Neural cell (in vitro differentiated cells): ENCODE results near the gene B3GALT4. TPM values are rescaled to one million over a fixed set of nuclear protein-coding genes. Genes with fewer than 3 reads are reported as not detected.

Source experiments
- H2AFZ ChIP-seq: fragments of 200-600, 300-800 bp; sonication (generic), shearing (Covaris generic); 2 replicates; pipeline ENCODE4 v1.6.0; 2014; ENCODE audit warnings: low read depth, mild to moderate bottlenecking, antibody characterized with exemption, low read length, moderate library complexity
- H3F3A ChIP-seq: fragments of 200-600 bp; shearing (Covaris generic); 2 replicates; pipeline ENCODE4 v1.6.1; 2016; ENCODE audit warnings: mild to moderate bottlenecking, moderate library complexity, mixed read lengths, antibody characterized with exemption, low read length; ENCODE audit not compliant: insufficient read depth, poor library complexity, severe bottlenecking
- H3K27ac ChIP-seq: fragments of 200-600, 300-800 bp; sonication (generic), shearing (Covaris generic); 2 replicates; pipeline ENCODE4 v1.5.1; 2014; ENCODE audit warnings: mild to moderate bottlenecking, low read length, moderate library complexity
- H3K27me3 ChIP-seq: fragments of 300-800, 200-600 bp; sonication (generic), shearing (Covaris generic); 2 replicates; pipeline ENCODE4 v1.6.0; 2014; ENCODE audit warnings: mild to moderate bottlenecking, low read depth, low read length, moderate library complexity; ENCODE audit not compliant: insufficient read depth
- H3K36me3 ChIP-seq: fragments of 300-800, 200-600 bp; sonication (generic), shearing (Covaris generic); 2 replicates; pipeline ENCODE4 v1.5.1; 2014; ENCODE audit warnings: mild to moderate bottlenecking, antibody characterized with exemption, low read length, moderate library complexity; ENCODE audit not compliant: insufficient read depth
- H3K4me2 ChIP-seq: fragments of 300-800, 200-600 bp; sonication (generic), shearing (Covaris generic); 2 replicates; pipeline ENCODE4 v1.6.0; 2014; ENCODE audit warnings: mild to moderate bottlenecking, low read length
- H3K4me3 ChIP-seq: fragments of 300-800, 200-600 bp; sonication (generic), shearing (Covaris generic); 2 replicates; pipeline ENCODE4 v1.5.1; 2014; ENCODE audit warnings: mild to moderate bottlenecking, low read length, moderate library complexity
- H3K79me2 ChIP-seq: fragments of 200-600 bp; shearing (Covaris generic); replicated peaks from 2 replicates; pipeline ENCODE4 v1.6.0; 2014; ENCODE audit warnings: mild to moderate bottlenecking, low read length, moderate library complexity; ENCODE audit not compliant: insufficient read depth
- H3K9ac ChIP-seq: fragments of 300-800, 200-600 bp; sonication (generic), shearing (Covaris generic); 2 replicates; pipeline ENCODE4 v1.6.1; 2016; ENCODE audit warnings: mild to moderate bottlenecking, low read length, mixed read lengths
- H3K9me2 ChIP-seq: fragments of 200-600 bp; shearing (Covaris generic); 2 replicates; pipeline ENCODE4 v1.6.1; 2016; ENCODE audit warnings: mild to moderate bottlenecking, low read length, mixed read lengths; ENCODE audit not compliant: insufficient read depth
- H3K9me3 ChIP-seq: fragments of 200-600, 300-800 bp; sonication (generic), shearing (Covaris generic); 2 replicates; pipeline ENCODE4 v1.6.1; 2016; ENCODE audit warnings: mild to moderate bottlenecking, mixed run types, low read length, moderate library complexity, mixed read lengths
- H4K20me1 ChIP-seq: fragments of 200-600 bp; shearing (Covaris generic); 2 replicates; pipeline ENCODE4 v1.6.1; 2016; ENCODE audit warnings: mild to moderate bottlenecking, mixed run types; ENCODE audit not compliant: insufficient read depth
- CTCF ChIP-seq: fragments of 450-650 bp; IDR thresholded peaks from 2 replicates; pipeline ENCODE4 v1.5.1; 2014; ENCODE audit warnings: antibody characterized with exemption, mild to moderate bottlenecking, moderate library complexity; ENCODE audit not compliant: poor library complexity, severe bottlenecking
- EP300 ChIP-seq: fragments of 450-650 bp; conservative IDR thresholded peaks from 2 replicates; pipeline ENCODE4 v1.6.1; 2014; ENCODE audit warnings: antibody characterized with exemption, mild to moderate bottlenecking, moderate library complexity; ENCODE audit not compliant: poor library complexity, severe bottlenecking
- EZH2 ChIP-seq: fragments of 200-600, 300-800 bp; shearing (Covaris generic), sonication (generic); IDR thresholded peaks from 2 replicates; pipeline ENCODE4 v1.6.1; 2014; ENCODE audit warnings: antibody characterized with exemption, low read length, borderline replicate concordance, mild to moderate bottlenecking; ENCODE audit not compliant: insufficient read depth, poor library complexity, severe bottlenecking
- MXI1 ChIP-seq: fragments of 450-650 bp; conservative IDR thresholded peaks from 2 replicates; pipeline ENCODE4 v1.6.1; 2014; ENCODE audit warnings: antibody characterized with exemption, mild to moderate bottlenecking; ENCODE audit not compliant: poor library complexity, severe bottlenecking
- POLR2AphosphoS5 ChIP-seq: IDR thresholded peaks from 2 replicates; pipeline ENCODE4 v1.6.1; 2012
- RAD21 ChIP-seq: fragments of 450-650 bp; conservative IDR thresholded peaks from 2 replicates; pipeline ENCODE4 v1.6.1; 2014; ENCODE audit warnings: antibody characterized with exemption, mild to moderate bottlenecking, moderate library complexity
- SMC3 ChIP-seq: fragments of 450-650 bp; conservative IDR thresholded peaks from 2 replicates; pipeline ENCODE4 v1.6.1; 2014; ENCODE audit warnings: antibody characterized with exemption, mild to moderate bottlenecking, moderate library complexity; ENCODE audit not compliant: poor library complexity
- TAF1 ChIP-seq: IDR thresholded peaks from 2 replicates; pipeline ENCODE4 v1.6.1; 2012; ENCODE audit warnings: low read depth
- polyA plus RNA-seq: library from polyadenylated mRNA; depleted of rRNA; stranded (reverse); fragments of >200 nt; gene quantifications from 2 replicates; pipeline ENCODE4 v1.2.3, GENCODE V29; 2014
- TF ChIP-seq, protein P1 (sequence below): IDR thresholded peaks from 2 replicates; pipeline ENCODE4 v1.6.1; 2012; ENCODE audit warnings: borderline replicate concordance

The B3GALT4 gene
- polyA plus RNA-seq, 1 donor from 2014 or later: 2.5 TPM

DNA sequence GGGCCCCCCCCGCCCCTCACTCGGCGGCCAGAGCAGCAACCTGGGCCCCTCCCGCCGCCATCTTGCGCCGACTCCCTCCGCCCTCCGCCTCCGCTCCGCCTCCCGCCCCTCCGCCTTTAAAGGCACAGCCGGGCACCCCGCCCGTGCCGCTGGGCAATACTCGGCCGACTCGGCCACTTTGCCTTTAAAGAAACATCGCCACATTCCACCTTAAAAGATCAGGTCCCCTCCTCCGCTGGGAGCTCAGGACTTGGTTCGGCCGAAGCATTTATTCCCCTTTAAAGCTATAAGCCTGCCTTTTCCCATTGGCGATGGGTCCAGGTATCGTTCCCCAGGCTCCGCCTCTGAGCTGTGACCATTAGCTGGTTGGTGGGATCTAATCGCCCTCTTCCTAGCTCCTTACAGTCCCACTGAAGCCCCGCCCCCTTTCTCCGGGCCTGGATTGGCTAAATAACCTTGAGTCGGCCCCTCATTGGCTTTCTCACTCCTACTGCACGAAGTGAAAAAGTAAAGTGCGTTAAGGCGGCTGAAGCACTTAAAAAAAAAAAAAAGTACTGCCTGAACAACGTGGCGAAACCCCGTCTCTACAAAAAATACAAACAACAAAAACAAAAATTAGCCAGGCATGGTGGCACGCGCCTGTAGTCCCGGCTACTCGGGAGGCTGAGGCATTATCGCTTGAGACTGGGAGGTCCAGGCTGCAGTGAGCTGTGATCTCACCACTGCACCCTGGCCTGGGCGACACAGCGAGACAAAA, 40.9 kb downstream of the B3GALT4 start, which contains the start of gene ZBTB22:
ZBTB22 (minus strand) TSS at position 76 of the 757 bp plus-strand sequence. CDS start 828 bp downstream, outside the sequence.
- peak within 1 kb of the TSS; percentile 87 for H3K27ac ChIP-seq
- H3K27me3 ChIP-seq: peaks cover 12% of the 10 kb centered on the region
- peak within 1 kb of the TSS; percentile 69 for H3K4me2 ChIP-seq
- H3K79me2 ChIP-seq: peaks cover 19% of the 10 kb centered on the region
- H2AFZ ChIP-seq: peak within 1 kb of the TSS; percentile 72
- H3F3A ChIP-seq: peaks cover 6% of the 10 kb centered on the region
- H3K36me3 ChIP-seq: peaks cover 4% of the 10 kb centered on the region
- H4K20me1 ChIP-seq: no peaks in the 10 kb centered on the region
- H3K4me3 ChIP-seq: peak within 1 kb of the TSS; percentile 70
- H3K9me3 ChIP-seq: no peaks in the 10 kb centered on the region
- peak within 1 kb of the TSS; percentile 68 for H3K9ac ChIP-seq
- no peaks in the 10 kb centered on the region for H3K9me2 ChIP-seq
- TF ChIP-seq TAF1 (peak; percentile 29), RAD21 (no peak), CTCF (no peak), POLR2AphosphoS5 (peak; percentile 81), EZH2 (no peak), SMC3 (no peak), MXI1 (peak; percentile 64), EP300 (no peak)
- TF ChIP-seq, protein P1, sequence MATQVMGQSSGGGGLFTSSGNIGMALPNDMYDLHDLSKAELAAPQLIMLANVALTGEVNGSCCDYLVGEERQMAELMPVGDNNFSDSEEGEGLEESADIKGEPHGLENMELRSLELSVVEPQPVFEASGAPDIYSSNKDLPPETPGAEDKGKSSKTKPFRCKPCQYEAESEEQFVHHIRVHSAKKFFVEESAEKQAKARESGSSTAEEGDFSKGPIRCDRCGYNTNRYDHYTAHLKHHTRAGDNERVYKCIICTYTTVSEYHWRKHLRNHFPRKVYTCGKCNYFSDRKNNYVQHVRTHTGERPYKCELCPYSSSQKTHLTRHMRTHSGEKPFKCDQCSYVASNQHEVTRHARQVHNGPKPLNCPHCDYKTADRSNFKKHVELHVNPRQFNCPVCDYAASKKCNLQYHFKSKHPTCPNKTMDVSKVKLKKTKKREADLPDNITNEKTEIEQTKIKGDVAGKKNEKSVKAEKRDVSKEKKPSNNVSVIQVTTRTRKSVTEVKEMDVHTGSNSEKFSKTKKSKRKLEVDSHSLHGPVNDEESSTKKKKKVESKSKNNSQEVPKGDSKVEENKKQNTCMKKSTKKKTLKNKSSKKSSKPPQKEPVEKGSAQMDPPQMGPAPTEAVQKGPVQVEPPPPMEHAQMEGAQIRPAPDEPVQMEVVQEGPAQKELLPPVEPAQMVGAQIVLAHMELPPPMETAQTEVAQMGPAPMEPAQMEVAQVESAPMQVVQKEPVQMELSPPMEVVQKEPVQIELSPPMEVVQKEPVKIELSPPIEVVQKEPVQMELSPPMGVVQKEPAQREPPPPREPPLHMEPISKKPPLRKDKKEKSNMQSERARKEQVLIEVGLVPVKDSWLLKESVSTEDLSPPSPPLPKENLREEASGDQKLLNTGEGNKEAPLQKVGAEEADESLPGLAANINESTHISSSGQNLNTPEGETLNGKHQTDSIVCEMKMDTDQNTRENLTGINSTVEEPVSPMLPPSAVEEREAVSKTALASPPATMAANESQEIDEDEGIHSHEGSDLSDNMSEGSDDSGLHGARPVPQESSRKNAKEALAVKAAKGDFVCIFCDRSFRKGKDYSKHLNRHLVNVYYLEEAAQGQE: no peak

GRCh38 chr6:33318426-33319073, 41.6 kb downstream of the B3GALT4 start:
- no peak overlapping the region for H3K9ac ChIP-seq
- H3K27me3 ChIP-seq: peaks cover 5% of the 10 kb centered on the region
- H3K36me3 ChIP-seq: peaks cover 4% of the 10 kb centered on the region
- no peak for TF ChIP-seq EZH2
- TF ChIP-seq EP300: no peak
- TF ChIP-seq TAF1: no peak
- no peak for TF ChIP-seq MXI1
- no peak for TF ChIP-seq POLR2AphosphoS5
- no peak for TF ChIP-seq RAD21
- TF ChIP-seq, protein P1: no peak
- TF ChIP-seq CTCF: no peak
- no peak for TF ChIP-seq SMC3
- no peaks in the 10 kb centered on the region for H4K20me1 ChIP-seq
- H3K27ac ChIP-seq: no peak overlapping the region
- peak overlapping the region; percentile 70 for H3K4me3 ChIP-seq
- H3K9me2 ChIP-seq: no peaks in the 10 kb centered on the region
- H3F3A ChIP-seq: peaks cover 6% of the 10 kb centered on the region
- no peak overlapping the region for H2AFZ ChIP-seq
- peak overlapping the region; percentile 69 for H3K4me2 ChIP-seq
- no peaks in the 10 kb centered on the region for H3K9me3 ChIP-seq
- H3K79me2 ChIP-seq: peaks cover 19% of the 10 kb centered on the region
